GM21381 (cell line): Measurements from ENCODE around the gene ENTPD2.

ENCODE experiments used
- ATAC-seq: cut with Tn5 transposase; IDR thresholded peaks from one replicate; pipeline ENCODE4 v1.9.1; 2021; ENCODE audit warnings: mild to moderate bottlenecking, moderate library complexity; ENCODE audit not compliant: unreplicated experiment

ENTPD2 gene

GRCh38 chr9:137018761-137019559, 34.9 kb downstream of the ENTPD2 start:
- no peak for ATAC-seq

- no peak for ATAC-seq
Observed at GRCh38 chr9:137017791-137018497, 35.9 kb downstream of the ENTPD2 start.

- no peak for ATAC-seq
Observed at GRCh38 chr9:137017071-137017470, 36.8 kb downstream of the ENTPD2 start.

GRCh38 chr9:137016436-137016835, 37.4 kb downstream of the ENTPD2 start:
- ATAC-seq: no peak

GRCh38 chr9:137015976-137016375, 37.9 kb downstream of the ENTPD2 start:
- ATAC-seq: no peak

GRCh38 chr9:137015540-137015930, 38.3 kb downstream of the ENTPD2 start:
- ATAC-seq: no peak

- ATAC-seq: no peak
Observed at GRCh38 chr9:137014776-137015539, 38.9 kb downstream of the ENTPD2 start.

- ATAC-seq: no peak
Observed at GRCh38 chr9:137014166-137014565, 39.7 kb downstream of the ENTPD2 start.

GRCh38 chr9:137013571-137013940, 40.3 kb downstream of the ENTPD2 start:
- no peak for ATAC-seq

GRCh38 chr9:137012694-137013570, 40.9 kb downstream of the ENTPD2 start:
- no peak for ATAC-seq

GRCh38 chr9:137011907-137012675, 41.8 kb downstream of the ENTPD2 start:
- no peak for ATAC-seq

- no peak for ATAC-seq
Observed at GRCh38 chr9:137011156-137011555, 42.7 kb downstream of the ENTPD2 start.

- ATAC-seq: no peak
Observed at GRCh38 chr9:137009938-137010732, 43.7 kb downstream of the ENTPD2 start.

- ATAC-seq: no peak
Observed at GRCh38 chr9:137009217-137009616, 44.6 kb downstream of the ENTPD2 start.

- no peak for ATAC-seq
Observed at GRCh38 chr9:137008312-137008711, 45.5 kb downstream of the ENTPD2 start.

GRCh38 chr9:137007816-137008270, 46.0 kb downstream of the ENTPD2 start:
- ATAC-seq: no peak

GRCh38 chr9:137007108-137007815, 46.6 kb downstream of the ENTPD2 start:
- no peak for ATAC-seq
